BLaER1 treated with 17β-estradiol and CSF1 and Interleukin-3, amounts not matched to agents 10 nM and 100 nM (cell line): ENCODE results near the gene GPC3.
A peak's percentile ranks its signal among the peaks of the same experiment; 100 is the strongest.

ENCODE experiments used
- H3K27ac ChIP-seq, 11 experiments: shearing (Covaris generic); formaldehyde crosslinking; 2 replicates each; pipeline ENCODE4 v1.8.1; 2022
- H3K27me3 ChIP-seq, 11 experiments: shearing (Covaris generic); formaldehyde crosslinking; 2 replicates each; pipeline ENCODE4 v1.8.1; 2022
- H3K36me3 ChIP-seq, 11 experiments: shearing (Covaris generic); formaldehyde crosslinking; 2 replicates each; pipeline ENCODE4 v1.8.1; 2022
- H3K4me1 ChIP-seq, 10 experiments: shearing (Covaris generic); formaldehyde crosslinking; 2 replicates each; pipeline ENCODE4 v1.8.1; 2022
- H3K4me2 ChIP-seq, 11 experiments: shearing (Covaris generic); formaldehyde crosslinking; 2 replicates each; pipeline ENCODE4 v1.8.1; 2022
- H3K4me3 ChIP-seq, 10 experiments: shearing (Covaris generic); formaldehyde crosslinking; 2 replicates each; pipeline ENCODE4 v1.8.1; 2022
- H3K9ac ChIP-seq, 11 experiments: shearing (Covaris generic); formaldehyde crosslinking; 2 replicates each; pipeline ENCODE4 v1.8.1; 2022
- H3K9me3 ChIP-seq, 11 experiments: shearing (Covaris generic); formaldehyde crosslinking; replicated peaks in 1 of 11; 2 replicates each; pipeline ENCODE4 v1.8.1; 2022
- H4K20me1 ChIP-seq, 11 experiments: shearing (Covaris generic); formaldehyde crosslinking; 2 replicates each; pipeline ENCODE4 v1.8.1; 2022
- Cebpa-rat ChIP-seq, 11 experiments: shearing (Covaris generic); IDR thresholded peaks; 2 replicates each; pipeline ENCODE4 v1.8.1; 2022

Gene GPC3

DNA sequence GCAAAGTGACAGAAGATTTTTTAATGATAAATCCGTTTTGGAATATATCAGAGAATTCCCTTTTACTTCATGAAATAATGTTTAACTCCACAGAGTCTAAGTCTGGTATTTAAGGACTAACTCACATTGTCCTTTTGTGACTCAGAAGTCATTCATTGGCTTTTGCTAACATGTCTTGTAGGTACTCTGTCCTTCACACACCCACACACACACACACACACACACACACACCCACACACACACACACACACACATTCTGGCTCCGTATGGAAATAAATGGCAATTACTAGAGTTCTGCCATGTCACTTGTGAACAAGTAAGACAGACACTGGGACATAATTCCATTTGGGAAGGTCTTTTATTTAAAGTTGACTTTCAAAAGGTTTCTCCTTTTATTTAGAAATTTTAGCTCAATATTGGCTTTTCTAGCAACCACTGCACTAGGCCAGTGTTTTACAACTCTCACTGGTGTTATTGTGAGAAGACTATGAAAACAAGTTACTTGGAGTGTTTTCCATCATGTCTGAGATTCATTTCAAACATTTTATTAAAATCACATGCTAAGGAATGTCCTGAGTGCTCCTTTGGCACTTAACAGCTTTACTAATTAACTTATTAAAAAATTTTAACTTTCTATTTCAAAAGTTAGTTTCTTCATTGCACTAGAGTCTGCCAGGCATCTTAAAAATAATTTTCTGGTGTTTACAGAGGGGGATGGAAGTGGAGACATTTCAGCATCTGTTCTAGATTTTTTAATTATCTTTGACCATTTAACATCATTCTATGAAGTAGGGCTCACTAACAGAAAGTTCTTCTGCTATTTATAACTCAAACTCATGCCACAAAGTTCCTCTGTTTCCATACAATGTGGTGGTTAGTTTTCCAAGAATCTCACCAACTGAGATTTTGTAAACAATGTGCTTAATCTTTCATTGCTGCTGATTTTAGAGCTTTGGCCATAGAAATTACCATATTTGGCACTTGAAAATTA, 329.8 kb downstream of the GPC3 start:
- Histone ChIP-seq H3K4me1 (peaks cover 0 to 5% (median 0%) of the 10 kb centered on the region in 10 experiments; a peak in 1 of 20 replicates), H3K4me3 (no peak overlapping the region), H3K9ac (no peak overlapping the region), H3K9me3 (no peaks in the 10 kb centered on the region), H3K27me3 (peaks cover 88 to 100% (median 100%) of the 10 kb centered on the region in 11 experiments), H3K27ac (no peak overlapping the region), H4K20me1 (no peaks in the 10 kb centered on the region; a peak in 5 of 22 replicates), H3K4me2 (no peak overlapping the region), H3K36me3 (no peaks in the 10 kb centered on the region)
- TF ChIP-seq Cebpa-rat (IDR thresholded peaks at IDR 0.05), result no peak

DNA sequence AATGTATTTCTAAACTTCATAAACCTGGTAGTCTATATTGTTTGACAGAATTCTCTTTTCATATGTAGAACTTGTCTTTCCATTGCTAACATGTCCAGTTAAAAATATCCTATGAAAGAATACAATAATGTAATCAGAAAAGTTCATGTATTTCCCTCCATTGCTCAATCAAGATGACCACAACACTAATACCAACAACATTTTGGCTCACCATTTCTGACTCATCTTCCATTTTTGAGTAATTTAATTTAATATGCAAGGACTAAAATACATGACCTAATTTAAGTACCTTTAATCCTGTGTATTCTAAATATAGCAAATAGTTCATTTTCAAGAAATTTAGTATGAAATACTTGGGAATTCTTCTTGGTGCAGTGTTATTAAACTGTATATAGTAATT, 330.6 kb downstream of the GPC3 start:
- H4K20me1 ChIP-seq, result no peaks in the 10 kb centered on the region; a peak in 5 of 22 replicates
- peaks cover 85 to 100% (median 97%) of the 10 kb centered on the region in 11 experiments for H3K27me3 ChIP-seq

DNA sequence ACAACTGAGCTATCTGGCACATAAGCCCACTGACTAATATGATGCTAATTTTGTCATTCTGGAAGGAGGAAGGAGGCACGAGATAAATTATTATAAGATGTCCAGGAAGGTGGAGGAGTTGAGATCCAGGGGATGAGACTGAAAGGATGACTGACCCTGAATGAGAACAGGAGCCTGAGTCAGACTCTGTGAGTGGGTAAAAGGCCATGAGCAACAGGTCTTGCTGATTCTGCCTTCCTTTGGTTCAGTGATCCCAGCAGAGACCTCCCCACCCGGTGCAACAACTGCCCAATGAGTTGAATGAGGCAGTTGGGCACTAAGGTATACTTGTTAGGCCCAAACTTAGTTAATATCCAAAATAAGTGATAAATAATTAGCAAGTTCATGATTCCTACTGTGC, 332.0 kb downstream of the GPC3 start:
- no peak overlapping the region for H3K27ac ChIP-seq
- peaks cover 85 to 99% (median 97%) of the 10 kb centered on the region in 11 experiments for H3K27me3 ChIP-seq
- H4K20me1 ChIP-seq, result no peaks in the 10 kb centered on the region; a peak in 2 of 22 replicates
- TF ChIP-seq Cebpa-rat (IDR thresholded peaks at IDR 0.05), result no peak
- H3K4me2 ChIP-seq, result no peak overlapping the region
- H3K9me3 ChIP-seq, result no peaks in the 10 kb centered on the region
- H3K9ac ChIP-seq, result no peak overlapping the region
- no peak overlapping the region for H3K4me3 ChIP-seq
- no peaks in the 10 kb centered on the region for H3K36me3 ChIP-seq
- peaks cover 0 to 5% (median 0%) of the 10 kb centered on the region in 10 experiments; a peak in 1 of 20 replicates for H3K4me1 ChIP-seq

More for the DNA sequence above, 330.6 kb downstream of the GPC3 start:
- Histone ChIP-seq H3K9ac (no peak overlapping the region), H3K4me3 (no peak overlapping the region), H3K9me3 (no peaks in the 10 kb centered on the region), H3K4me2 (no peak overlapping the region), H3K4me1 (peaks cover 0 to 5% (median 0%) of the 10 kb centered on the region in 10 experiments; a peak in 1 of 20 replicates), H3K27ac (no peak overlapping the region), H3K36me3 (no peaks in the 10 kb centered on the region)
- TF ChIP-seq Cebpa-rat (IDR thresholded peaks at IDR 0.05), result no peak

DNA sequence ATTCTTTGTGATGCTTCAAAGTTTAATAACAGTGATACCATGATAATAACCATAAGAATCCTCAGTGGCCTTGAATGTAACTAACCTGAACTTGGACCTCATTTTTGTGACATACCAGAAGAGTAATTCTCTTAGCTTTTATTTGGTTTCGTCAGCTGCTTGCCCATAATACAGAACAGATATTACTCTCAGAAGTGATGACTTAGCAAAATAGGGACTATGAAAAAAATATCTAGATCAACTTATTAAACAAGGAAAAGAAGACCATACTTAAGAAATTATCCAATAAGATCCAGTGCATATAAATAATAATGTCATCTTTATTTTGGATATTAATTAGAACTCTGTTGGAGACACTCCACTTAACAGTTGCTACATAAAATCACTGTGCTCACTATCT, 333.2 kb downstream of the GPC3 start:
- H3K9me3 ChIP-seq, result no peaks in the 10 kb centered on the region
- no peak overlapping the region for H3K4me3 ChIP-seq
- H3K27me3 ChIP-seq, result peaks cover 85 to 99% (median 97%) of the 10 kb centered on the region in 11 experiments
- TF ChIP-seq Cebpa-rat (IDR thresholded peaks at IDR 0.05), result no peak
- H3K4me2 ChIP-seq, result no peak overlapping the region
- no peak overlapping the region for H3K9ac ChIP-seq
- H3K27ac ChIP-seq, result no peak overlapping the region
- peaks cover 0 to 7% (median 0%) of the 10 kb centered on the region in 10 experiments; a peak in 3 of 20 replicates for H3K4me1 ChIP-seq
- H4K20me1 ChIP-seq, result no peaks in the 10 kb centered on the region; a peak in 2 of 22 replicates
- H3K36me3 ChIP-seq, result no peaks in the 10 kb centered on the region

DNA sequence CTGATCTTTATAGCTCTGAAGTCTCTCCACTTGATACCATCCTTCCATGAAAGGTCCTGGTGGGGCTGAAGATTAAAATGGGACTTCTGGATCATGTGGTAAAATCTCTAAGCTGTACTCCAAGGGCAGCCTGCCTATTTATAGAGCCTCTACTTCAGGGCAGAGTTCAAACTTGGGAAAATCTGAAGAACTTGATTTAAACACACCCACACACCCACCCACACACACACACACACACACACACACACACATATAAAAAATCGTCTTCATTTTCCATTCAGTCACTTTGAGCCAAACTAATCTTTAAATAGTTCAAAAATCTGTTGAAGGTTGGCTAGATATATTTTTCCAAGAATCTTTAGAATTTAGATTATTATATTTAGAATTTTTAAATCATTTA, 335.2 kb downstream of the GPC3 start:
- H3K4me2 ChIP-seq, result no peak overlapping the region
- no peak overlapping the region for H3K27ac ChIP-seq
- H3K9ac ChIP-seq, result no peak overlapping the region
- no peaks in the 10 kb centered on the region for H3K36me3 ChIP-seq
- no peaks in the 10 kb centered on the region for H3K9me3 ChIP-seq
- H3K27me3 ChIP-seq, result peaks cover 85 to 99% (median 97%) of the 10 kb centered on the region in 11 experiments
- no peaks in the 10 kb centered on the region; a peak in 2 of 22 replicates for H4K20me1 ChIP-seq
- H3K4me1 ChIP-seq, result peaks cover 0 to 17% (median 0%) of the 10 kb centered on the region in 10 experiments; a peak in 6 of 20 replicates
- H3K4me3 ChIP-seq, result no peak overlapping the region
- TF ChIP-seq Cebpa-rat (IDR thresholded peaks at IDR 0.05), result no peak

DNA sequence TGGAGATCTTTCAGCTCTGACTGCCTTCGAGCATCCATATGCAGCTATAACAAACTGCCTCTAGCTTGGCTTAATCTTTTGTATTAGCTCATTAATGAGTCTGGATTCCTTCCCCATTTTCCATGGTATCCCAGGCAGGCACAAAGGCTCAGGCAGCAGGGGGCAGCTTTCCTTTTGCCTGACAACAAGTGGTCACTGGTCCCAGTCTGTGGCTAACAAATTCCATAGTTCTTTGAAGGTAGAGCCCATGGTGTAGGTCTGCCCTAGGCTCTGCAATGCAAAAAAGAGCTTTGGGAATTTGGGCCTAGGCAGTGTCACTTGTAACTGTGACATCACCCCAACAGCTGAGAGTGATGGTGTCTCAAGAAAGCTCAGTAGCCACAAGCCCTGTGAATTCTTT, 335.7 kb downstream of the GPC3 start:
- no peak overlapping the region for H3K9ac ChIP-seq
- H3K4me2 ChIP-seq, result no peak overlapping the region
- no peak overlapping the region for H3K4me3 ChIP-seq
- peaks cover 0 to 17% (median 0%) of the 10 kb centered on the region in 10 experiments; a peak in 6 of 20 replicates for H3K4me1 ChIP-seq
- no peaks in the 10 kb centered on the region; a peak in 3 of 22 replicates for H4K20me1 ChIP-seq
- no peak overlapping the region for H3K27ac ChIP-seq
- H3K9me3 ChIP-seq, result no peaks in the 10 kb centered on the region
- H3K27me3 ChIP-seq, result peaks cover 86 to 99% (median 97%) of the 10 kb centered on the region in 11 experiments
- TF ChIP-seq Cebpa-rat (IDR thresholded peaks at IDR 0.05), result no peak
- no peaks in the 10 kb centered on the region for H3K36me3 ChIP-seq

DNA sequence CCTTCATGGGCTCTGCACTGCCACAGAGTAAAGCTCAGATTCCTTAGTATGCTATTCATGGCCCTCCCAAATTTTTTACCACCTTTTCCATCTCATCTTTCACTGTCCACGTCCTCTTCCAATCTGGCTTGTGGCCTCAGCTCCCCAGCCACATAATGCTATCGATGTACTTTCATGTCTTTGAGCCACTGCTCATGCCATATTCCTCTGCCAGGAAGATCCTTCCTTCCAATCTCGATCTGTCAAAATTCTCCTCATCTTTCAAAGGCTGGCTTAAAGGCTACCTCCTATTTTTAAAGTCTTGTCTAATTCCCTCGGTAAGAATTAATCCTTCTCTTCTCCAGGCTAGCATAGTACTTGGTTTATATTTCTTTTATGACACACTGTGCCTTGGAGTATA, 336.8 kb downstream of the GPC3 start:
- H3K27ac ChIP-seq, result no peak overlapping the region
- H3K4me2 ChIP-seq, result no peak overlapping the region
- H3K9me3 ChIP-seq, result no peaks in the 10 kb centered on the region
- H3K9ac ChIP-seq, result no peak overlapping the region
- H3K4me3 ChIP-seq, result no peak overlapping the region
- no peaks in the 10 kb centered on the region for H3K36me3 ChIP-seq
- H3K27me3 ChIP-seq, result peaks cover 78 to 97% (median 95%) of the 10 kb centered on the region in 11 experiments
- TF ChIP-seq Cebpa-rat (IDR thresholded peaks at IDR 0.05), result no peak
- H3K4me1 ChIP-seq, result peaks cover 0 to 17% (median 0%) of the 10 kb centered on the region in 10 experiments; a peak in 6 of 20 replicates
- H4K20me1 ChIP-seq, result no peaks in the 10 kb centered on the region; a peak in 3 of 22 replicates

DNA sequence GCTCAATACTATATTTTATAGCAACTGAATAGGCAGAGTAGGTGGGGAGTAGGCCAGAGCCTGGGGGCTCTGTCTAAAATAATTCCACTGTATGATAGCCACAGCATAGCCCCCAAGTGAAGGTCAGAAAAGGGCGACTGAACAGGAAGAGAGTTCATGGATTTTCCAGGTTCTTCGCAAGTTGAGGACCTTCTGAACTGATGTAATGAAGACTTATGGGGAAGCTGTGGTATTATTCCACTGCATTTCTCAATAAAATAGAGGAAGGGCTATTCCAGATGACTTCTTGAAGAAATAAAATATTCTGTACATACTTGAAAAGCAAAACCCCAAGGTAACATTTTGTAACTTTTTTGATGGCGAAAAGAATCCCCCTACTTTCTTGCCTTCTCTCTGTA, 338.7 kb downstream of the GPC3 start:
- peak overlapping the region in 4 of 11 experiments; percentile 10 to 45 (median 14); a peak in 6 of 22 replicates for H3K4me2 ChIP-seq
- H3K4me3 ChIP-seq, result no peak overlapping the region
- peaks cover 0 to 17% (median 0%) of the 10 kb centered on the region in 10 experiments; a peak in 6 of 20 replicates for H3K4me1 ChIP-seq
- H4K20me1 ChIP-seq, result no peaks in the 10 kb centered on the region; a peak in 2 of 22 replicates
- H3K36me3 ChIP-seq, result no peaks in the 10 kb centered on the region
- peak overlapping the region in 1 of 11 experiments; percentile 56; a peak in 3 of 22 replicates for H3K27ac ChIP-seq
- no peaks in the 10 kb centered on the region for H3K9me3 ChIP-seq
- peaks cover 72 to 96% (median 91%) of the 10 kb centered on the region in 11 experiments for H3K27me3 ChIP-seq
- peak overlapping the region in 1 of 11 experiments; percentile 25; a peak in 1 of 22 replicates for H3K9ac ChIP-seq
- no peak for TF ChIP-seq Cebpa-rat (IDR thresholded peaks at IDR 0.05)
